ENCODE measurements around the gene CTAG1B.

DNA sequence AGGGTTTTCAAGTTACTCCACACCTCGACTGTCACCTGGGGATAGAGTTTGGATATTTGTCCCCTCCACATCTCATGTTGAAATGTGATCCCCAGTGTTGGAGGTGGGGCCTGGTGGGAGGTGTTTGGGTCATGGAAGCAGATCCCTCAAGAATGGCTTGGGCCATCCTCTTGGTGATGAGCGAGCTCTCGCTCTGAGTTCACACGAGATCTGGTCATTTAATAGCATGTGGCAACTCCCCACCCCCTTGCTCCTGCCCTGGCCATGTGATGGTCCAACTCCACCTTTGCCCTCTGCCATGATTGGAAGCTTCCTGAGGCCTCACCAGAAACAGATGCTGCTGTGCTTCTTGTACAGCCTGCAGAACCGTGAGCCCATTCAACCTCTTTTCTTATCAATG is 25.9 kb downstream of the CTAG1B start:
- TF ChIP-seq, protein P1, sequence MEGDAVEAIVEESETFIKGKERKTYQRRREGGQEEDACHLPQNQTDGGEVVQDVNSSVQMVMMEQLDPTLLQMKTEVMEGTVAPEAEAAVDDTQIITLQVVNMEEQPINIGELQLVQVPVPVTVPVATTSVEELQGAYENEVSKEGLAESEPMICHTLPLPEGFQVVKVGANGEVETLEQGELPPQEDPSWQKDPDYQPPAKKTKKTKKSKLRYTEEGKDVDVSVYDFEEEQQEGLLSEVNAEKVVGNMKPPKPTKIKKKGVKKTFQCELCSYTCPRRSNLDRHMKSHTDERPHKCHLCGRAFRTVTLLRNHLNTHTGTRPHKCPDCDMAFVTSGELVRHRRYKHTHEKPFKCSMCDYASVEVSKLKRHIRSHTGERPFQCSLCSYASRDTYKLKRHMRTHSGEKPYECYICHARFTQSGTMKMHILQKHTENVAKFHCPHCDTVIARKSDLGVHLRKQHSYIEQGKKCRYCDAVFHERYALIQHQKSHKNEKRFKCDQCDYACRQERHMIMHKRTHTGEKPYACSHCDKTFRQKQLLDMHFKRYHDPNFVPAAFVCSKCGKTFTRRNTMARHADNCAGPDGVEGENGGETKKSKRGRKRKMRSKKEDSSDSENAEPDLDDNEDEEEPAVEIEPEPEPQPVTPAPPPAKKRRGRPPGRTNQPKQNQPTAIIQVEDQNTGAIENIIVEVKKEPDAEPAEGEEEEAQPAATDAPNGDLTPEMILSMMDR (IDR thresholded peaks at IDR 0.05) = no peak
- TF ChIP-seq EZH2 (IDR thresholded peaks at IDR 0.05; ENCODE audit: borderline replicate concordance, insufficient read depth, low read depth, low read length, poor library complexity, severe bottlenecking) = no peak

Data from B cell (primary cell).